Endothelial cell of umbilical vein (primary cell): Measurements from ENCODE around the gene EEFSEC. TPM values are rescaled to one million over a fixed set of nuclear protein-coding genes. Genes with fewer than 3 reads are reported as not detected.

Experiments
- BruUV-seq: library from RNA; stranded (reverse); fragments of 400-500 nt; replicated peaks from 2 replicates; lab custom pipeline; 2021; lab: Mats Ljungman, UMichigan
- CTCF ChIA-PET: fragments of 300-600, 350-600 bp; sonication (Branson Sonifier 250); formaldehyde crosslinking; loops from one replicate; lab custom pipeline; 2021; ENCODE audit warnings: antibody characterized with exemption, inconsistent platforms; lab: Charles Lee
- POLR2A ChIA-PET: fragments of 300-600, 350-600 bp; sonication (Branson Sonifier 250); formaldehyde crosslinking; loops from one replicate; lab custom pipeline; 2021; ENCODE audit warnings: antibody characterized with exemption, inconsistent platforms; lab: Charles Lee
- DNase-seq: peaks from one replicate; pipeline ENCODE4 v3.0.0-alpha.2; 2011; ENCODE audit warnings: low read depth, low spot score
- FAIRE-seq: peaks from 2 replicates; lab custom pipeline; 2011; peaks lifted over from hg19 to GRCh38; lab: Jason Lieb, UNC
- H2AFZ ChIP-seq: 2 replicates; pipeline ENCODE4 v1.6.0; 2012; ENCODE audit warnings: low read depth, low read length, control low read depth, inconsistent platforms
- H3K27ac ChIP-seq: 2 replicates; pipeline ENCODE4 v1.5.1; 2011; ENCODE audit warnings: low read depth, mild to moderate bottlenecking, control low read depth, low read length, moderate library complexity; ENCODE audit not compliant: insufficient read depth
- H3K27me3 ChIP-seq, 2 experiments: 2 replicates each; pipeline versions ENCODE4 v1.6.0 to v1.6.1; 2011; ENCODE audit warnings: low read length in 2 of 2, mixed read lengths in 1 of 2; ENCODE audit not compliant: control insufficient read depth in 2 of 2, insufficient read depth in 2 of 2
- H3K36me3 ChIP-seq, 2 experiments: 2 replicates in 1 of 2; 3 replicates in 1 of 2; pipeline ENCODE4 v1.5.1; 2011; ENCODE audit warnings: low read length in 2 of 2, mild to moderate bottlenecking in 1 of 2, moderate library complexity in 1 of 2; ENCODE audit not compliant: control insufficient read depth in 2 of 2, insufficient read depth in 2 of 2; ENCODE audit errors: extremely low read depth in 1 of 2
- H3K4me1 ChIP-seq: 3 replicates; pipeline ENCODE4 v1.5.1; 2011; ENCODE audit warnings: mild to moderate bottlenecking, low read length; ENCODE audit not compliant: control insufficient read depth, insufficient read depth; ENCODE audit errors: extremely low read depth
- H3K4me2 ChIP-seq: 2 replicates; pipeline ENCODE4 v1.6.1; 2011; ENCODE audit warnings: low read length, control low read depth, mixed read lengths; ENCODE audit not compliant: insufficient read depth
- H3K4me3 ChIP-seq, 3 experiments: fragments of 200-600 bp in 1 of 3; sonication (generic), shearing (Covaris generic) in 1 of 3; replicated peaks in 1 of 3; 2 replicates each; pipeline ENCODE4 v1.5.1; 2011 to 2016; ENCODE audit warnings: control low read depth in 3 of 3, low read length in 3 of 3, mild to moderate bottlenecking in 2 of 3, inconsistent platforms in 1 of 3, low read depth in 1 of 3, moderate library complexity in 1 of 3; ENCODE audit not compliant: insufficient read depth in 1 of 3
- H3K79me2 ChIP-seq: 2 replicates; pipeline ENCODE4 v1.6.0; 2012; ENCODE audit warnings: low read length, inconsistent platforms; ENCODE audit not compliant: control insufficient read depth, insufficient read depth
- H3K9ac ChIP-seq: replicated peaks from 2 replicates; pipeline ENCODE3; 2011; ENCODE audit warnings: low read length, control low read depth; ENCODE audit not compliant: insufficient read depth; ENCODE audit errors: extremely low read depth
- H3K9me1 ChIP-seq: replicated peaks from 3 replicates; pipeline ENCODE4 v1.6.0; 2011; ENCODE audit warnings: mild to moderate bottlenecking, low read length; ENCODE audit not compliant: control insufficient read depth, insufficient read depth; ENCODE audit errors: extremely low read depth
- H3K9me3 ChIP-seq: replicated peaks from 2 replicates; pipeline ENCODE4 v1.5.1; 2012; ENCODE audit warnings: low read length, inconsistent platforms; ENCODE audit not compliant: control insufficient read depth, insufficient read depth
- H4K20me1 ChIP-seq: replicated peaks from 2 replicates; pipeline ENCODE3; 2011; ENCODE audit warnings: mild to moderate bottlenecking, low read length; ENCODE audit not compliant: control insufficient read depth, insufficient read depth; ENCODE audit errors: extremely low read depth
- EZH2 ChIP-seq: IDR thresholded peaks from 2 replicates; pipeline ENCODE4 v1.6.1; 2012; ENCODE audit warnings: borderline replicate concordance, low read depth, mild to moderate bottlenecking, moderate library complexity, low read length, inconsistent platforms; ENCODE audit not compliant: severe bottlenecking
- GATA2 ChIP-seq: IDR thresholded peaks from 2 replicates; pipeline ENCODE4 v1.7.0; 2011; ENCODE audit warnings: low read depth, mild to moderate bottlenecking, moderate library complexity, mixed read lengths, low read length; ENCODE audit not compliant: insufficient read length, insufficient read depth
- JUN ChIP-seq: IDR thresholded peaks from 2 replicates; pipeline ENCODE4 v1.6.1; 2011; ENCODE audit warnings: borderline replicate concordance, low read depth; ENCODE audit not compliant: insufficient read length, insufficient read depth
- MYC ChIP-seq: IDR thresholded peaks from one replicate; pipeline ENCODE4 v1.6.1; 2011; ENCODE audit warnings: mild to moderate bottlenecking, low read depth, low read length
- POLR2AphosphoS5 ChIP-seq: IDR thresholded peaks from 2 replicates; pipeline ENCODE4 v1.6.1; 2012; ENCODE audit warnings: low read depth, mild to moderate bottlenecking, control low read depth, low read length, moderate library complexity; ENCODE audit not compliant: insufficient read depth
- dilution Hi-C: fragments of 300-500 bp; cut with MboI; formaldehyde crosslinking; loops from one replicate; pipeline ENCODE4 v1.15.0; 2019; ENCODE audit warnings: low sequenced_read_pairs; ENCODE audit not compliant: extremely low pct_ligation_motif_present
- intact Hi-C: fragments of 100-400 bp; cut with micrococcal nuclease; formaldehyde crosslinking; loops from one replicate; pipeline ENCODE4 v1.10.0; 2022
- polyA plus RNA-seq, 4 experiments: library from polyadenylated mRNA; depleted of rRNA in 3 of 4; stranded (reverse) in 3 of 4; unstranded in 1 of 4; fragments of >200 nt; gene quantifications; 2 replicates each; pipeline versions ENCODE4 v1.2.1 to v1.2.3, GENCODE V29; 2011 to 2012; ENCODE audit warnings: missing spikeins in 1 of 4
- total RNA-seq: library from RNA; stranded (reverse); gene quantifications from 2 replicates; pipeline ENCODE4 v1.2.3, GENCODE V29; 2021

The EEFSEC gene
- total and polyA plus RNA-seq, 2 donors (not counting 3 experiments of a cell fraction or from before 2014, with no cell fraction given), result 13.1 to 14.5 TPM

GRCh38 chr3:128199110-128199509, 45.8 kb downstream of the EEFSEC start:
- H4K20me1 ChIP-seq, result no peaks in the 10 kb centered on the region
- no peak overlapping the region for H3K9ac ChIP-seq
- ChIA-PET POLR2A (no interaction called here), CTCF (no interaction called here)
- dilution Hi-C loops, result no loop called here
- BruUV-seq, result no TSS peak
- H3K4me3 ChIP-seq, result no peak overlapping the region
- TF ChIP-seq POLR2AphosphoS5, result no peak
- no peak for TF ChIP-seq EZH2
- H3K9me1 ChIP-seq, result no peaks in the 10 kb centered on the region
- no peak overlapping the region for H3K27ac ChIP-seq
- H3K27me3 ChIP-seq, result no peaks in the 10 kb centered on the region
- intact Hi-C loops, result no loop called here
- no peak for FAIRE-seq
- no peaks in the 10 kb centered on the region for H3K79me2 ChIP-seq
- no peaks in the 10 kb centered on the region for H3K4me1 ChIP-seq
- no peak for DNase-seq
- H3K36me3 ChIP-seq, result no peaks in the 10 kb centered on the region
- no peak overlapping the region for H2AFZ ChIP-seq
- H3K9me3 ChIP-seq, result no peaks in the 10 kb centered on the region
- no peak overlapping the region for H3K4me2 ChIP-seq

DNA sequence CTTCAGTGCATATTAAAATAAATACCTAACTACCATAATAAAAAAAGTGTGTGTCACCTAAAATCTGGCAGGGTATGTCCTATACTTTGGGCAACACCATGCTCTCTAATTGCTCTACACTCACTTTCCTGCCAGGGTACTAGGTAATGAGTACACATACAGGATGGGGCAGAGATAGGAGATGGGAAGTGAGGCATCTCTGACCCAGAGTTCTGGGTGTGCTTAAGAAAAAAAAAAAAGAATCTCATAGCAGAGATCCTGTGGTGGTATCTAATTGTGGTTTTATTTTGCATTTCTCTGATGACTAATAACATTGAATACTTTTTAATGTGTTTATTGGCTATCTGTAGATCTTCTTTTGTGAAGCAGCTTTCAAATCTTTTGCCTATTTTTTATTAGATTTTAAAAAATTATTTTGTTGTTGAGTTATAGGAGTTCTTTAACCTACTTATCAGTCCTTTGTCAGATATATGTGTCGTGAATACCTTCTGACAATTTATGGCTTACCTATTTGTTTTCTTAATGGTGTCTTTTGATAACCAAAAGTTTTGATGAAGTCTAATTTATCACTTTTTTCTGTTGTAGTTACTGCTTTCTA, 48.0 kb downstream of the EEFSEC start:
- Histone ChIP-seq H3K27ac (no peak overlapping the region), H3K9ac (no peak overlapping the region), H3K9me3 (no peaks in the 10 kb centered on the region), H3K9me1 (no peaks in the 10 kb centered on the region), H3K36me3 (no peaks in the 10 kb centered on the region), H4K20me1 (no peaks in the 10 kb centered on the region), H3K4me2 (no peak overlapping the region), H3K79me2 (no peaks in the 10 kb centered on the region), H3K4me3 (no peak overlapping the region), H2AFZ (no peak overlapping the region), H3K27me3 (no peaks in the 10 kb centered on the region), H3K4me1 (no peaks in the 10 kb centered on the region)
- no TSS peak for BruUV-seq
- TF ChIP-seq EZH2 (no peak), MYC (no peak), GATA2 (peak; percentile 18), JUN (no peak)
- dilution Hi-C loops (no loop called here), intact Hi-C loops (no loop called here)
- POLR2A ChIA-PET, result no interaction called here
- FAIRE-seq, result no peak
- no peak for DNase-seq
- CTCF ChIA-PET, result interaction anchor here (0.9 to 1.2 kb wide), 3 partner anchors 17 to 122 kb away, joined by 3 read pairs; no protein-coding TSS in a partner anchor
